ENCODE measurements around the gene GRIK4. TPM values are rescaled to one million over a fixed set of nuclear protein-coding genes. Genes with fewer than 3 reads are reported as not detected.

The GRIK4 gene
- polyA plus RNA-seq, 1 experiment, result not detected

DNA sequence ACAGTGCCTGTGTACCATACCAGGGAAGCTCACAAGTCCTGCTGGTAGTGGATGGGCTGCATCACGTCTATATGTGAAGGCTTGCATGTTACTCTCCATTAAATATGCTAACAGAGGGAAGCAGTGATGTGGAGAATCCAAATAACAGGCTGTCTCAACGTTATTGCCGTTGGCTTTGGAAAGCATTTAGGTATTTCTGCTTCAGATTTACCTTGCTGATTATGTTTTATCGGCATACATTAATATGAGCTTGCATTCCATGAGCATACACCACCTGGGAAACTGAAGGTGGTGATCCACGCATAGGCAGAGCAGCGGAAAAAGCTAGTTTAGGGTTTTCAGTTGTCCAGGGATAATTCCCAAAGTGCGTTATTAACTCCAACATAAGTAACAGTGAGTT is 175.0 kb downstream of the GRIK4 start:
- Histone ChIP-seq H3K4me3 (ENCODE audit: low read depth, low read length) (no peak overlapping the region), H3K36me3 (ENCODE audit: control insufficient read depth, insufficient read depth, low read length) (no peaks in the 10 kb centered on the region), H3K27me3 (ENCODE audit: control insufficient read depth, insufficient read depth, low read length) (peaks cover 4% of the 10 kb centered on the region)
- TF ChIP-seq, protein P1, sequence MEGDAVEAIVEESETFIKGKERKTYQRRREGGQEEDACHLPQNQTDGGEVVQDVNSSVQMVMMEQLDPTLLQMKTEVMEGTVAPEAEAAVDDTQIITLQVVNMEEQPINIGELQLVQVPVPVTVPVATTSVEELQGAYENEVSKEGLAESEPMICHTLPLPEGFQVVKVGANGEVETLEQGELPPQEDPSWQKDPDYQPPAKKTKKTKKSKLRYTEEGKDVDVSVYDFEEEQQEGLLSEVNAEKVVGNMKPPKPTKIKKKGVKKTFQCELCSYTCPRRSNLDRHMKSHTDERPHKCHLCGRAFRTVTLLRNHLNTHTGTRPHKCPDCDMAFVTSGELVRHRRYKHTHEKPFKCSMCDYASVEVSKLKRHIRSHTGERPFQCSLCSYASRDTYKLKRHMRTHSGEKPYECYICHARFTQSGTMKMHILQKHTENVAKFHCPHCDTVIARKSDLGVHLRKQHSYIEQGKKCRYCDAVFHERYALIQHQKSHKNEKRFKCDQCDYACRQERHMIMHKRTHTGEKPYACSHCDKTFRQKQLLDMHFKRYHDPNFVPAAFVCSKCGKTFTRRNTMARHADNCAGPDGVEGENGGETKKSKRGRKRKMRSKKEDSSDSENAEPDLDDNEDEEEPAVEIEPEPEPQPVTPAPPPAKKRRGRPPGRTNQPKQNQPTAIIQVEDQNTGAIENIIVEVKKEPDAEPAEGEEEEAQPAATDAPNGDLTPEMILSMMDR (IDR thresholded peaks at IDR 0.05; ENCODE audit: insufficient read depth, low read depth, low read length), result no peak
- no peak for DNase-seq (ENCODE audit: low read depth)
- POLR2A ChIA-PET, result no interaction called here
- CTCF ChIA-PET, result interaction anchor here (0.9 to 10.7 kb wide), 5 partner anchors 10 to 175 kb away, joined by 3 to 162 read pairs (median 3); partner anchors contain the start of gene GRIK4

DNA sequence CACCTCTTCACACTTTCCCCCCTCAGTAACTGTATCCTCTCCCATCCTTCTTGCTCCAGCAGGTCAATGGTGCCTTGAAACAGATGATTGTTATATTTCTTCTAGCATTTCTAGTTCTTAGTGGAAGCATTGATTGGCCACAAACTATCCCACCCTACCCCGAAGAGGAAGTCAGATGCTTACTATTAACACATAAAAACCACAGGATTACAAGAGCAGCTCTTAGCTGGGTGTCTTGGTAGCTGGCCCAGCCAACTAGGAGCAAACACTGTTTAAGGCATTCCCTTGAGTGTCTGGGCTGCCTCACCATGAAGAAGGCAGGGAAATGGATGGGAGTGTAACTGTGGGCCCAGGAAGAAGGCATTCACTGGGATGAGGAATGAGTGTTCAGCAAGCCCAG is 176.6 kb downstream of the GRIK4 start:
- H3K36me3 ChIP-seq (ENCODE audit: control insufficient read depth, insufficient read depth, low read length), result no peaks in the 10 kb centered on the region
- H3K27me3 ChIP-seq (ENCODE audit: control insufficient read depth, insufficient read depth, low read length), result peaks cover 4% of the 10 kb centered on the region
- no peak overlapping the region for H3K4me3 ChIP-seq (ENCODE audit: low read depth, low read length)
- TF ChIP-seq, protein P1 (IDR thresholded peaks at IDR 0.05; ENCODE audit: insufficient read depth, low read depth, low read length), result no peak
- no peak for DNase-seq (ENCODE audit: low read depth)
- CTCF ChIA-PET, result interaction anchor here (0.7 to 10.7 kb wide), 2 partner anchors 115 to 177 kb away, joined by 3 to 162 read pairs; partner anchors contain the start of gene GRIK4
- POLR2A ChIA-PET, result no interaction called here

DNA sequence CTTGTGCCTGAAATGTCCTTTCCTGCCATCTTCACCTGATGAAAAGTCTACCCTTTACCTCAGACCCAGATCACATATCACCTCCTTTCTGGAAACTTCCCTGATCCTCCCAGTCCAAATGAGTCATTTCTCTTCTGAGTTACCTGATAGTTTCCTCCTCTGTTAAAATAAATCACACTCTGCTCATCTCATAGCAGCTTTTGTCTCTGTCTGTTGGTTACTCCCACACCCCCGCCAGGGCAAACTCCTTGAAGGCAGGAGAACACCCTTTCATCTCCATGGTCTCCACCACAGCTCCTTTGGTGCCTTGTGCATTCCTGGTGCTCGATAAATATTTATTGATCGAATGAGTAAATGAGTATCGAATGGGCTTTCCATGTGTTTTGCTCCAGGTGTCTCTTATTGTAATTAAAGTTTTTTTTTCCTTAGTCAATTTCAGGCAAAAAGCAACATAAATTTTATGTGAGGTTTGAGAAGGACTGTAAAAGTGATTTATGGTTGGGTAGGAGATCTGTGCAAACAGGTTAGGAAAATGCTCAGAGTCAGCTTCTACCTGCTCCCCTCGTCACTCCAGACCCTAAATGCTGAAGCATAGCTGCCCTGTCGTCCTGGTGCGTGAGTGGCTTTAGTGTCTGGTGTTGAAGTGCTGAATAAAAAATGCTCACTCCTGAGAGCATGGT is 178.2 kb downstream of the GRIK4 start:
- ChIA-PET CTCF (interaction anchor here (0.7 to 0.8 kb wide), 2 partner anchors 32 to 177 kb away, joined by 3 to 4 read pairs; no protein-coding TSS in a partner anchor), POLR2A (no interaction called here)

DNA sequence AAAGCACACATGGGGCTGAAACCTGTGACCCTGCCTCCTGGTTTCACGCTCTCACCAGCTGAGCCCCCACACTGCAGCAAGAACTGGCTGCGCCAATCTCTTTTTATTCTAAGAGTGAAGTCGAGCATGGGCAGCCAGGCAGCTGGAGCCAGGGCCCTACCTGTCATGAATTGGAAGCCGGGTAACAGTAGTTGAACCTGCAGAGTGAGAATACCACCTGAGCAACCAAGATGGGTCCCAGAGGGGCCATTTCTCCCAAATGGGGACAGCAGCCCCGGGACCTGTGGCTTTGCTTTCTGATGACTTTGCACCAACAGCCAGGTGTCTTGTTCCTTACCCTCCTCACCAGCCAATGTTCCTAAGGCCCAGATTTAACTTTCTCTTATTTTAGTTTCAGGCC is 178.9 kb downstream of the GRIK4 start:
- Histone ChIP-seq H3K27me3 (ENCODE audit: control insufficient read depth, insufficient read depth, low read length) (peaks cover 3% of the 10 kb centered on the region), H3K36me3 (ENCODE audit: control insufficient read depth, insufficient read depth, low read length) (no peaks in the 10 kb centered on the region), H3K4me3 (ENCODE audit: low read depth, low read length) (no peak overlapping the region)
- POLR2A ChIA-PET, result no interaction called here
- no peak for DNase-seq (ENCODE audit: low read depth)
- CTCF ChIA-PET, result interaction anchor here (1.0 kb wide), 1 partner anchor 179 kb away, joined by 3 read pairs; the partner anchor contains the start of gene GRIK4
- TF ChIP-seq, protein P1 (IDR thresholded peaks at IDR 0.05; ENCODE audit: insufficient read depth, low read depth, low read length), result no peak

More for the DNA sequence above, 178.2 kb downstream of the GRIK4 start:
- Histone ChIP-seq H3K27me3 (ENCODE audit: control insufficient read depth, insufficient read depth, low read length) (peaks cover 4% of the 10 kb centered on the region), H3K36me3 (ENCODE audit: control insufficient read depth, insufficient read depth, low read length) (no peaks in the 10 kb centered on the region), H3K4me3 (ENCODE audit: low read depth, low read length) (no peak overlapping the region)
- no peak for DNase-seq (ENCODE audit: low read depth)
- TF ChIP-seq, protein P1 (IDR thresholded peaks at IDR 0.05; ENCODE audit: insufficient read depth, low read depth, low read length), result no peak

DNA sequence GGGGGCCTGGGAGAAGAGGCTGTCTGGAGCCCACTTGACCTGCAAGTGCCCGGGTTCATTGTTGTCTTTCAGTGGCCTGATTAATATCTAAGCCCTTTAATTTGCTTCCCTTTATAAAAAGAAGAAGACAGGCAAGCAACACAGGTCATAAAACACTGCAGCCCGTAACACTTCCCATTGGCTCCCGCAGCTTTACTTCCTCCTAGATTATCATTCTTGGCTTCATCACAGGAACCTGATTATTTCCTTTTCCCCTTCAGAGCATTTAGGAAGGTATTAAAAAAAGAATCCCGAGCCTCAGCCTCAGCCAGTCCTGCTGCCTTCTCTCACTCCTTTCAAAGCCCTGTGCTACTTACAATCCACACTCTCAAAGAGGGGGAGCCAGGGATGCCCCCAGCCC is 183.2 kb downstream of the GRIK4 start:
- no peak for DNase-seq (ENCODE audit: low read depth)
- TF ChIP-seq, protein P1 (IDR thresholded peaks at IDR 0.05; ENCODE audit: insufficient read depth, low read depth, low read length), result no peak
- H3K4me3 ChIP-seq (ENCODE audit: low read depth, low read length), result no peak overlapping the region
- ChIA-PET POLR2A (no interaction called here), CTCF (interaction anchor here (1.0 kb wide), 1 partner anchor 10 kb away, joined by 6 read pairs; no protein-coding TSS in a partner anchor)
- H3K36me3 ChIP-seq (ENCODE audit: control insufficient read depth, insufficient read depth, low read length), result no peaks in the 10 kb centered on the region
- no peaks in the 10 kb centered on the region; the same call in 1 of the 2 replicates for H3K27me3 ChIP-seq (ENCODE audit: control insufficient read depth, insufficient read depth, low read length)

Measured in BJ (cell line).